GM19238 (cell line): ENCODE data around the gene UFD1.

Experiments
- DNase-seq: peaks from one replicate; pipeline ENCODE4 v3.0.0; 2011; ENCODE audit warnings: low spot score; ENCODE audit not compliant: insufficient read length

Gene UFD1

DNA sequence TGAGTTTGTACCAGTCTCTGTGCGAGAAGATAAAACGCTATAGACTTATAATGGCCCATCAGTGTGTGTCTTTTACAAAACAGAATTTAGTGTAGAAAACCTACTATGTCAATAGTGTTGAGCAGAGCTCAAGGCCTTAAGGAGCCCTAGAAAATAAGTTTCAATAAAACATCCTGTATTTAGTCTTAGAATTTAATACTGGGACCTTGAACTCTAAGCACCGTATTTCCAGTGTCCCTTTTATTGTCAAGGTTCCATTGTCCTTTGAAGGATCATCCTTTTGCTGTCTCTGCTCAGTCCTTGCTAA is 17.3 kb upstream of the UFD1 start:
- DNase-seq, result no peak

DNA sequence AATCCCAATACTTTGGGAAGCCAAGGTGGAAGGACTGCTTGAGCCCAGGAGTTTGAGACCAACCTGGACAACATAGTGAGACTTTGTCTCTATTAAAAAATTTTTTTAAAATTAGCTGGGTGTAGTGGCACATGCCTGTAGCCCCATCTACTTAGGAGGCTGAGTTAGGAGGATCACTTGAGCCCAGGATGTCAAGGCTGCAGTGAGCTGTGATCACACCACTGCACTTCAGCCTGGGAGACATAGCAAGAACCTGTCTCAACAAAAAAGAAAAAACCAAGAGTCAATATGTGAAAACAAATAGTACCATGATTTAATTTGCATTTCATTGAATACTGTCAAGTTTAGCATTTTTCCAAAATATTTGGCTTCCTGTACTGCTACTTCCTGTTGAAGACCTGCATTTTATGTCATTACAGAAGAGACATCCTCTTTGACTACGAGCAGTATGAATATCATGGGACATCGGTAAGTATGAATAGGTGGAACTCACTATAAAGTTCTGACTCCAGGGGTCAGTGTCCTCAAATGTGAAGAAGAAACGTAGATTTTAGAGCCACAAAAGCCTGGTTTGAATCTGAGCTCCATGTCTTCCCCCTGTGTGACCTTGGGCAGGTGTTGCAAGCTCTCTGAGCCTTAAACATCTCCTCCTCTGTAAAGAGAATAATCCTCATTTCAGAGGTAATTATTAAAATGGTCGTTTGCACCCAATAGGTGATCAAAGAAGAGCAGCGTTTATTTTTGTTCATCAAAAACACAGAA is 16.8 kb upstream of the UFD1 start:
- DNase-seq, result no peak

DNA sequence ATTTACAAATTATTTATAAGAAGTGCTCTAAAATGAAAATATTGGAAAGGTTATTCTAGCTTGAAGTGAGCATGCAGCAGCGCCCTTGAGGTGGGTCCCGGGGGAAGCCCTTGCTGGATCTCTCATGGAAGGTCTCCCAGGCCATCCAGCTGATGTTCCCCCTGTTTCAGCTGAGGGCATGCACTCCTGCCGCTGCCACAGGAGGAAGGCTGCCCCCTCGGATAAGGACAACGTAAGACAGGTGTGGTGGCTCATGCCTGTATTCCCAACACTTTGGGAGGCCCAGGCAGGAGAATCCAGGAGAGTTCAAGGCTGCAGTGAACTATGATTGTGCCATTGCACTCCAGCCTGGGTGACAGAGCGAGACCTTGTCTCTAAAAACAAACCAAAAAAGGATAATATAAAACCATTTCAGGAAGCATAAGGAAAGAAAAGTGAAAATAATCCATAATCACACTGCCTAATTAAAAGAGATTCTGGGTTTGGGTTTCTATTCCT is 15.7 kb upstream of the UFD1 start:
- no peak for DNase-seq

DNA sequence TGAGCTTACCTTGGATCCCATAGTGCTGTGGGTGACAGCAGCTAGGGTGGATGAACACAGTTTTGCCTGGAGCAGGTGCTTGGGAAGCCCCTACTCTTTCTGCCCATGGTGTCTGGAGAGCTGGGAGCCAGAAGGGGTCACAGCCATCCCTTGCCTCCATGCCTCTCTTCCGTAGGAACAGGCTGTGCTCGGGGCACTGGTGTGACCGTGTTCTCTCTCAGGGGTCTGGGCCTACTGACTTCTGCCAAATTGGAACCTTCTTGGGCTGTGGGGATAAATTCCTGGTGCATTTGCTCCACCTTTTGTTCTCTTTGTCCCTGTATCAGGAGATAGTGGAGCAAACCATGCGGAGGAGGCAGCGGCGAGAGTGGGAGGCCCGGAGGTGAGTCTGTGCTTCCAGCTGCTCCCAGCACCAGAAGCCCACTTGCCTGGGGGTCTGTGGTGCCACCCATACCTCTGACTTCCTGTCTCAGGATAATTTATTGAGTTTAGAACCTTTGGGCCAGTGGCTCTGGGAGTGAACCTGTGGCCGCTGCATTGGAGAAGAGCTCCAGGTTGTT is 15.1 kb upstream of the UFD1 start:
- DNase-seq, result no peak

DNA sequence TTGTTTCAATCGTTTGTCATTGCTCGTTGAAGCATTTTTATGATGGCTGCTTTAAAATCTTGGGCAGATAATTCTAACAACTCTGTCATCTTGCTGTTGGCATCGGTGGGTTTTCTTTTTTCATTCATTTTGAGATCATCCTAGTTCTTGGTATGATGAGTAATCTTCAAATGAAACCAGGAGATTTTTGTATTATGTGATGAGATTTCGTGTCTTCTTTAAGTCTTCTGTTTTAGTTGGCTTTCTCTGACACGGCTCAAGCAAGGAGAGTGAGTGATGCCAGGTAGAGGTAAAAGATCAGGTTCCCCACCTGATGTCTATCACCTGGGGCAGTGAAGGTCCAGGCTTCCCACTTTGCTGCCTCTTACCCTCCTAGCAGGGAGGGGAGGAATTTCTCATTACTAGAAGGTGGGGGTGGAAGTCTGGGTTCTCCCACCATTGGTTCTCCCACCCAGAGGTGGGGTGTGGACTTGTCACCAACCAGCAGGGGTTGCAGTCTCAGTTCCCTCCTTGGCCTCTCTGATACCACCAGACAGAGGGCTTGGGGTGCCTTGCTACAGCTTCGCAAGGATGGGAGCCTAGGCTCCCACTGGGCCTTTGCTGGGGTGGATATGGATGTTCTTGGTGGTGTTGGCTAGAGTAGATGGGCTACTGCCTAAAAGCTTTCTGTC is 13.6 kb upstream of the UFD1 start:
- DNase-seq, result no peak

DNA sequence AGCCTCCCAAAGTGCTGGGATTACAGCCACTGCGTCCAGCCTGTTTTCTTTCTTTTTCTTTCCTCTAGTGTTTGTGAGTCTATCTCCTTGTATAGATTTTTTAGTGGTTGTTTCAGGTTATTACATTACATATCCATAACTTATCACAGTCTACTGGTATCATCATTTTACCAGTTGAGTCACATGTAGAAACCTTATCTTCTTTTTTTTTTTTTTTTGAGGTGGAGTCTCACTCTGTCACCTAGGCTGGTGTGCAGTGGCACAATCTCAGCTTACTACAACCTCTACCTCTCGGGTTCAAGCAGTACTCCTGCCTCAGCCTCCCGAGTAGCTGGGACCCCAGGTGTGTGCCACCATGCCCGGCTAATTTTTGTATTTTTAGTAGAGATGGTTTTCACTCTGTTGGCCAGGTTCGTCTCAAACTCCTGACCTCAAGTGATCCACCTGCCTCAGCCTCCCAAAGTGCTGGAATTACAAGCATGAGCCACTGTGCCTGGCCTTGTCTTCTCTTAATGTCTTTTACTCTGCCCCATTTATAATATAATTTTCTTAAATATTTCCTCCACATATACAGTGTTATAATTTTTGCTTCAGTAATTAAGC is 11.7 kb upstream of the UFD1 start:
- DNase-seq, result no peak

DNA sequence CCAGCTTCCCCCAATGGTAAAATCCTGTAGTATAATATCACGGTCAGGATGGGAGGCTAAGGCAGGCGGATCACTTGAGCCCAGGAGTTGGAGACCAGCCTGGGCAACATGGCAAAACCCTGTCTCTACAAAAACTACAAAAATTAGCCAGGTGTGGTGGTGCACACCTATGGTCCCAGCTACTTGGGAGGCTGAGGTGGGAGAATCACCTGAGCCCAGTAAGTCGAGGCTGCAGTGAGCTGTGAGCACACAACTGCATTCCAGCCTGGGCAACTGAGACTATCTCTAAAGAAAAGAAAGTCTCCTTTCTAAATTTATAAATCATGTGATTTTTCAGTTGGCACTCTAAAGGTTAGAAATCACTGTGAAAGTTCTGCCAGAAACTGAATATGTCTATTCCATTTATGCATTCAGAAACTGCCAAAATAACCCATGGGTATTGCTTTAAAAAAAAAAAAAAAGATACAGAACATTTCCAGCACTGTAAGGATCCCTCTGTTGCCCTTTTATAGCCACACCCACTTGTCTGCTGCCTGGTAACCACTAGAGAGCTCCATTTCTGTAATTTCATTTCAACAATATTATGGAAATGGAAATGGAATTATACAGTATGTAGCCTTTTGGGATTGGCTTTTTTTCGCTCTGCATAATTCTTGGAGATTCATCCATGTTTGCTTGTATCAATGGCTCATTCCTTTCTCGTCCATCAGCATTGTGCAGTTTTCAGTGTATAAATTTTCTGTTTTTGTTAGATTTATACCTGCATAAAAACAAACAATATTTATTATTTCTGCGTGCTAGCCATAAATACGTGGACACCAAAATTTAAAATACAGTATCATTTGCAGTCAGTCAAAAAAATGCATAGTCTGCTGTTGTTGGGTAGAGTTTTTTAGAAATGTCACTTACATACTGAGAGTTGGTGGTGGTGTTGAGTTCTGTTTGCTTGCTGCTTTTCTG is 10.2 kb upstream of the UFD1 start:
- no peak for DNase-seq

DNA sequence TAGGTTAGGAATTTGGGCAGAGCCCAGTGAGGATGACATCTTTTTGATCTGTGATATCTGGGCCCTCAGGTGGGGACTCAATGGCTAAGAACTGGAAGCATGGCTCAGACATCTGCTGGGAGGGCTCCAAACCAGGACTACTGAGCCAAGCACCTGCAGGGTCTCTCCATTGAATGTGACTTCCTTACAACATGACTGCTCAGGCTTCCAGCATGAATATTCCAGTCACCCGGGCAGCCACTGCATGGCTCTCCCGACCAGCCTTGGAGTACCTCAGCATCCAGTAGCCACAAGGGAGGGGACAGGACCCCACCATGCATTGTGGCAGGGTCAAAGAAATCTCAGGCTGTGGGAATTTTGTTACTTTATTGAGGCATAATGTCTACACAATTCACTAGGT is 9.3 kb upstream of the UFD1 start:
- no peak for DNase-seq

DNA sequence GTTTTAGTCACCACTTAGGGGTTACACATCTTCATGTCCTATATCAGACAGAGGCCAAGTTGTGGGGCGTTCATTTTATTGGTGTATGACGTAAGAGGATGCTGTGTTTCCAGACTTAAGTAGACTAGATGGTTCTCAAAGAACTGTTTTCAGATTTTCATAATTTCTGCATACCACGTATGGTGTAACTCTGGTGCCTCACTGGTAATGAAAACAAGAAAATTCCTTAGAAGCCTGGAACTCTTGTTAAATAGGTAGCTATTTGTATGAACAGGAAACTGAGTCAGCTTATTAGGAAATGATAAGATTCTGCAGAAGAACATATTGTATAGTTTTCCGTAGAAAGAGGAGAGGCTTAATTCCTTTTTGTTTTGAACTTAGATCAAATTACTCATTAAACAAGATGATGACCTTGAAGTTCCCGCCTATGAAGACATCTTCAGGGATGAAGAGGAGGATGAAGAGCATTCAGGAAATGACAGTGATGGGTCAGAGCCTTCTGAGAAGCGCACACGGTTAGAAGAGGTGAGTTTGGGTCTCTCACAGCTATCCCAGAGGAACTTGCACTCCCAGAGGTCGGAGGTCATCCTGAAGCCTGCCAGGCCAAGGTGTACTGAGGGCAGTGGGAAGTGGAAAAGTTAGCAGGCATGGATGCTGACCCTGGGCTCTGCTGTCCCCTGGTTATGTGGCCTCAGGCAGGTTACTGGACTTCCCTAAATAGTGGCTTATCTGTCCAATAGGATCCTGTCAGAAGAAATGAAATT is 4.7 kb upstream of the UFD1 start:
- no peak for DNase-seq

DNA sequence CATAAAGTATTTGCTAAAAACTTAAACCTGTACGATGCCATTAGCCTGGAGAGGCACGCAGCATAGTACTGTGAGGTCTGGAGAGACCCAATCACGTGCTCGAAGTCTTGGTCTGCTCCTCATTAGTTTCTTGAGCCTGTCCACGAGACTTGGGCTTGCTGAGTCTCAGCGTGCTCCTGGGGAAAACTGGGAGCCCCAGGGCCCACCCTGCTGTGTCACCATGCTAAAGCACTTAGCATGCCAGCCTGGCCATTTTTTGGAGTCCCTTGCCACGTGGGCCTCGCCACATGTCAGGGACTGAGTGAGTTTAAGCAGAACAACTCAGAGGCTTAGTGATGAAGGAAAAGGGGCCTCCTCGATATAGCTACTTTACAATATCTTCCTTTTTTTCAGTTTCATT is 3.3 kb upstream of the UFD1 start:
- DNase-seq, result no peak

DNA sequence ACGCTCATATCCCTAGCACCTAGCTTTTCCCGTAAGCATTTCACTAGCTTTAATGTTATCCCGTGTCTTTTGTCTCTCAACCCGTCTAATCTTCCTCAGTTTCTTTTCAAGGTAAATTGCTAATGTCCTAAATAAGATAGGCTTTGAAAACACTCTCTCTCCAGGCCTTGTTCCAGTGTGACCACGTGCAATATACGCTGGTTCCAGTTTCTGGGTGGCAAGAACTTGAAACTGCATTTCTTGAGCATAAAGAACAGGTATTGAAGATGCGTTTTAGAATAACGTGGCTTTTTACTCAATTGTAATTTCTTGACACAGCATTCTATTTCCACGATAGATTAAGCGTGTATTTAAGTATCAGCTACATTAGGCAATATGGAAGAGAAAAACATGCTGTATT is 1.8 kb upstream of the UFD1 start:
- no peak for DNase-seq

DNA sequence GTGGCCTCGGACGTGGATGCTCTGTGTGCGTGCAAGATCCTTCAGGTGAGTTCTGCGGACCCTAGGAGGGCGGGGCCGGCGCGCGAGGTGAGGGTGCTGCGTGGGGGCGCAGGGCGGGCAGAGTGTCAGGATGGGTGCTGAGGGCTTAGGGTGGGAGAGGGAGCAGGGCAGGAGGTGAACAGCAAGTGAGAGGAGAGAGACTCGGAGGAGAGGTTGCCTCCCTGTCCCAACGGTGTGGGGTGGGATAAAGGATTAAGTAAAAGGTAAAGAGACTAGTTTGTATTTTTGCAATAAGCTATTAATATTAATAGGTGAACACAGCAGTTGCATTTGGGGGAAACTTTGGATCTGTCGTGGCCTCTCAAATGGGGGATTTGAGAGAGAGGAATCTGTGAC is 1.2 kb upstream of the UFD1 start:
- DNase-seq, result no peak

DNA sequence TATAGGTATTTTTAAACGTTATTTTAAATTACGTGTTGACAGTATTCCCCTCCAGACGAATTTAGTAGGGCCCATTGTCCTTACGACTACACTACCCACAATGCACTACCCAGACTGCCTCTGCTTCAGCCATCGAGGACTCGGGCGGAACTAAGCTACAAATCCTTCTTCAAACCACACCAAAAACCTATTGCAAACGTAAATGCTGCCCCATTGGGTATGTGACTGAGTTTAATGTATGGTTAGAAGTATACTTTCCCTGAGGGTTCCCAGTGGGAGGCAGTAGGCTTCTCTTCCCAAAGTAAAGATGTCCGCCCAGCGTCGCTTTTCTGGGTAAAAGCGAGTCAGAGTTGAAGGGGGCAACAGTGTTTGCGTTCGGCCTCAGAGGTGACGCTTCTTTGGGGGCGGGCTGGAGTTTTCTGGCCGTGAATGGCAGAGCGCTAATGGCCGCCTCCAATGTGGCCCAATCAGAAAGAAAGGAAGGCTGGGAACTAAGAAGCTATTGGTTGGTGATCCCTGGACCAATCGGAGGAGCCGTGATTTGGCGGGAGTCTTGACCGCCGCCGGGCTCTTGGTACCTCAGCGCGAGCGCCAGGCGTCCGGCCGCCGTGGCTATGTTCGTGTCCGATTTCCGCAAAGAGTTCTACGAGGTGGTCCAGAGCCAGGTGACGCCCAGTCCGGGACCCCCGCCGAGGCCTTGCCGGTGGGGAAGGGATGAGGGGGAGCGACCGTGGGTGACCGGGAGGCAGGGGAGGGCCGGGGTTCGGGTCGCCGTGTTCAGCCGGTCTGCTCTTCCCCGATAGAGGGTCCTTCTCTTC is 571 bp upstream of the UFD1 start, which contains the start of gene CDC45:
CDC45 (plus strand) TSS at position 566 of the 818 bp plus-strand sequence; CDS start at position 615, 49 bp downstream.
- peak; percentile 94 for DNase-seq

DNA sequence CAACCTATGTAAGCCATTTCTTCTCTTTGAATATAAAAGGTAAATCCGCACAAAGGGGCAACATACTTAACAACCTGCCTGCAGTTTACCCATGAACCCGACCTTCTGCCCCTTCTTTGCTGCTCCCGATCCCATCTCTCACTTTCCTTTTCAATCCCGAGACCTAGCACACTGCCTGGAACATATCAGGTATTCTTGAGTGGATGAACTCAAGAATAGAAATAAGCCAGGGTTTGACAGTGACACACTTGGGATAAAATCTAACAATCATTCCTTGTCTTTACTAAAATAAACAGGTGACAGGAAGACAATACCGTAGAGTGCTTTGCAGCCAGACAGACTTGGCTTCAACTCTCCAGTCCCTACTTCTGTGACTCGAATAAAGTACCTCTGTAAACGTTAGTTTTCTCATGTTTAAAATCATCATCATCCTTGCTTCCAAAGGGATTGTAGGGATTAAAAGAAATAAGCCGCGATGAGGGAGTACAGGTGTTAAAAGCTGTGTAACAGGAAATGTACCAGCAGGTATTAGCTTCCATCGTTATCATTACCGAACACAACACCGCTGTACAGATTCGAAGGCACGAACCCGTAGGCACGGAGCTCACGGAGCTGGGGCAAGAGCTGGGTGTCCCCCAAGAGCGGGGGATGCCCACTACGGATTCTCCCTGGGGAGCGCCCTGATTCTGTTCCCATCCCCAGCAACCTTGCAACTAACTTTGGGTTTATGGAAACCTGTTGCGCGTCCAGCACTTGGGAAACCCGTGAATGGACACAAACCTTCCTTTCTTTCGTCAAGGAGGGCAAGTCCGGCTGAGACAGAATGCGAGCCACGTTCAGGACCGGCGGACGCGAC is 720 bp downstream of the UFD1 start:
- no peak for DNase-seq

DNA sequence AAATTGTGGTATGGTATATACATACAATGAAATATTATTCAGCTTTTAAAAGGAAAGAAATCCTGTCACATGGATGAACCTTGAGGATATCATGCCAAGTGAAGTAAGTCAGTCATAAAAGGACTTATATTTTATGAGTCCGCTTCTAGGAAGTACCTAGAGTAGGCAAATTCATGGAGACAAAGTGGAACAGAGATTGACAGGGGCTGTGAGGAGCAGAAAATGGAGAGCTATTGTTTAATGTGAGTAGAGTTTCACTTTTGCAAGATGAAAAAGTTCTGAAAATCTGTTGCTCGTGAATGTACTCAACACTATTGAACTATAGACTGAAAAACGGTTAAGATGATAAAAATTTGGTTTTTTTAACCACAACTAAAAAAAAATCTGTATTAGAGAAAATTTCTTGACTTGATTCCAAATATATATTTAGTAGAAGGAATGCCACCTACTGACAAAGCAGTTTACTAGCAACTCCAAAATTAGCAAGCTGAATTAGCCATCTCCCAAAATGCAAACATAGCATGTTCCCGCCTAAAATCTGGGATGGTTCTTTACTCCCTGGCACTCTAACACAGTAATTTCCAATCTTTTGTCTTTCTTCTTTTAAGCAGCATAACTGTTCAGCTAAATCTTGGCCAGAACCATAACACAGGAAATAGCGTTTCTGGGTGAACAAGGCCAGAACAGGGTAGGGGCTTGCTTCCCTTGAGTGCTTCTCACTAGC is 1.5 kb downstream of the UFD1 start:
- no peak for DNase-seq

DNA sequence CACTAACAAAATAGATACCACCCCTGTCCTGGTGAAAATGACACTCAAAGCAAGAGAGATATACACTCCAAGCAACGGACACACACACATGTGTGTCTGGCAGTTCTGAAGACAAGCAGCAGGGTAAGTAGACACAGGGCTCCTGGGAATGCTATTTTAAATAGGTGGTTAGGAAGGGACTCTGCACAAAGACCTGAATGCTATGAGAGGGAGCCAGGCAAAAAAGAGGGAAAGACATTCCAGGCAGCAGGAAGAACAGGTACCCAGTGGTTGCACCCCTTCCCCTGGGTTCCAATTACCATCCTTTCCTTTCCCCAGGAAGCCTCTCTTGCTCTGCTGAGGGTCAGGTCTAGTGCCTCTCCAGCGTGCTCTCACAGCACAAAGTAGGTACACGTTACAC is 3.0 kb downstream of the UFD1 start:
- no peak for DNase-seq

DNA sequence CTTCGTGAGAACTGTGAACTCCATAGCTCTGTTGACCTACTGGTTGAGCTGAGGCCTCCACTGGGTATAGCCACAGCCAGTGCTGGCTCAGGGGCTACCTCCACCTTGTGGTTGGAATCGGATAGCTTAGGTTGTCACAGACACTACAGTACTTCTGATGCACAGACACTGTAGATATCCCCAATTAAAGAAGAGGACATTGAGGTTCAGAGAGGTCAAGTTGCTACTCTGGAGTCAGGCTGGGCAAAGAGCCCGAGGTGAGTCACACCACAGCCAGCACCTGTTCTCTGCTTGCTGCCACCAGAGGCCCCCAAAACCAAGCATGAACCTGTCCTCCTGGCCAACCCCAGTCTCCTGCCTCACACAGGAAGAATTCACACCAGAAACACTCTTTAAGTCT is 5.4 kb downstream of the UFD1 start:
- no peak for DNase-seq

DNA sequence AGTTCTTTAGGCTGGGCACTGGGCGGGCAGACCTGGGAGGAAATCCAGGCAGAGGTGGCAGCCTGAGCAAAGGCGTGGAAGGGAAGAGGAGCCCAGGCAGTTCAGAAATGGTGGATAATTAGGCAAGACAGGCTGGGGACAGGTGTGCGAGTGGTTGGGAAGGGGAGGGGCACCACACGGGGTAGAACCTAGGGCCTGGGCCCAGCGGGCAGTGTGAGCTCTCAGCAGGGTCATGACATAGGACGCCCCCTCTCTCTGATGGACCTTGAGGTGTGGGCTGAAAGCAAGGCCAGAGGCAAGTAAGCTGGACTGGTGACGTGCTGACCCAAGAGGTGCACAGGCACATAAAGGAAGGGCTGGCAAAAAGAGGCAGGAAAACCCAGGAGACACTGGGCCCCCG is 6.8 kb downstream of the UFD1 start:
- DNase-seq, result no peak
